ENCODE data around the gene KCNQ1. TPM values are rescaled to one million over a fixed set of nuclear protein-coding genes. Genes with fewer than 3 reads are reported as not detected.

KCNQ1 gene
- total RNA-seq, 1 donor from 2014 or later = 0.07 TPM

DNA sequence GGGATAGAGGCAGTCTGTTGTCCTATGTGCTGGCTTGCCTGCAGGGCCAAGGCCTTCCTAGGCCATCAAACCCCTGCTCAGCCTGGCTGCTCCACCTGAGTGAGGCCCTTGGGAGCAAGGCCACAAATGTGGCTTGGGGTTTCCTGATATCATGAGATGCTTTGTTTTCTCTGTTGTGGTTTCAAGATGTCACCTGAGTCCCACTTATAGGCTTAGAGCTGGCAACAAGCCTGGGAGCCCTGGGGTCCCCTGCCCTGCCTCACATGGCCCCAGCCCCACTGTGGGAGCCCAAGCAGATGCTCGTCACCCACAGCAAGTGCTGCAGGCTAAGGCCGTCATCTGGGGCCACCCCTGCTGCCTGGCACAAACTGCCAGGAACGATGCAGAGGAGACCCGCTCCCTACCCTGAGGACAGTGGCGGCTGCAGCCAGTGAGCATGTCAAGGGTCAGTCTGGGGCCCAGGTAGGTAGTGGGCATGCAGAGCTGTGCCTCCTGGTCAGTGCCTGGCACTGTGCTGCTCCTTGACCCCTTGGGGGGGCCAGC lies 330.3 kb downstream of the KCNQ1 start:
- no peak for DNase-seq (ENCODE audit: low read depth, low spot score)

DNA sequence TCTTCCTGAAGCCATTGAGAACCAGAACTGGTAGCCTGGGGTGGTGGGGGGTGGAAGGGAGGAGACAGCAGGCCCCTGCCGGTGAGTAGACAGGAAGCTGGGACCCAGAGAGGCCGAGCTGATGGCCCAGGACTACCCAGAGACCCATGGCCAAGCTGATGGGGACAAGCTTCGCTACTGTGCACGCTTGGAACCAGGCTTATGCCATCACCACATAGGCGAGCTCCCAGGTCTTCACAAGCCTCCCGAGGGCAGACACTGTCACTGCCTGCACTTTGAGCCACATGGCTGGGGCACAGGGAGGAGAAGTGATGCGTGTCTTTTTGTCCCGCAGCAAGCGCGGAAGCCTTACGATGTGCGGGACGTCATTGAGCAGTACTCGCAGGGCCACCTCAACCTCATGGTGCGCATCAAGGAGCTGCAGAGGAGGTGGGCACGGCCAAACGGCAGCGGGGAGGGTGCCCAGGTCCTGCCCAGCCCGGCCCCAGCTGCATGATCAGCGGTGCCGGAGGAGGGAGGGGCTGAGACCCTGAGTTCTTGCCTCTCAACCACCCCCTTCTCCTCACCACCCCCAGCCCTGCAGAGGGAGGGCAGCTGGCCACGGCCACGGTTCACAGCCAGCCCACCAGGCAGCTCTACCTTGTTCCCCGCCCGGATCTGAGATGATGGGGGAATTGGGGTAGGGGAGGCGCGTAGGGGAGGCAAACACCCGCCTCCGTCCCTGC lies 331.0 kb downstream of the KCNQ1 start:
- DNase-seq (ENCODE audit: low read depth, low spot score) = no peak

DNA sequence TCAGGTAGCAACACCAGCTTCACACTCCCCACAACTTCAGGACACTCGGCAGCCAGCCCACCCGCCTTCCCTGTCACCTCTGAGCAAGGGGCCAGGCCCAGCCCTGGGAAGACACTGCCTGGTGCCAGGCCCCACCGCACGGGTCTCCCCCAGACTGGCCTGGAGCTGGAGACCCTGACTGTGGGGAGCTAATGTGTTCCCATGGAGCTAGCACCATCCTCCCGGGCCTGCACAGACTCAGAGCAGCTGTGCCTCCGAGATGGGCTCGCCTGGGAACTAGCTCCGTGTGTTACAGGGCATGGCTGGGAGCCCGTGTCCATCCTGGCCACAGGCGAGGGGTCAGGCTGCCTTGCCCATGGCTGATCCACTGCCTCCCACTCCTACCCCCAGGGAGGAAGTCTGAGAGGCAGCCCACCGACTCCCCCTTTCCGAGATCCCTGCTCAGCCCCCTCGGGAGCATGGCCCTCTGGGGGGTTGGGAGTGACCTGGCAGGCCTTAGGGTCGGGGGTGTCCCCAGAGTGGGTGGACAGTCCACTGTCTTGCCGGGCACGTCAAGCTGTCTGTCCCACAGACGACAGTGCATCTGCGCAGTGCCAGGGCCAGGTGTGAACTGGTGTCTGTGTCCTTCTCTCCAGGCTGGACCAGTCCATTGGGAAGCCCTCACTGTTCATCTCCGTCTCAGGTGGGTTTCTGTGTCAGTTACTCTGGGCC lies 331.7 kb downstream of the KCNQ1 start:
- DNase-seq (ENCODE audit: low read depth, low spot score) = no peak

DNA sequence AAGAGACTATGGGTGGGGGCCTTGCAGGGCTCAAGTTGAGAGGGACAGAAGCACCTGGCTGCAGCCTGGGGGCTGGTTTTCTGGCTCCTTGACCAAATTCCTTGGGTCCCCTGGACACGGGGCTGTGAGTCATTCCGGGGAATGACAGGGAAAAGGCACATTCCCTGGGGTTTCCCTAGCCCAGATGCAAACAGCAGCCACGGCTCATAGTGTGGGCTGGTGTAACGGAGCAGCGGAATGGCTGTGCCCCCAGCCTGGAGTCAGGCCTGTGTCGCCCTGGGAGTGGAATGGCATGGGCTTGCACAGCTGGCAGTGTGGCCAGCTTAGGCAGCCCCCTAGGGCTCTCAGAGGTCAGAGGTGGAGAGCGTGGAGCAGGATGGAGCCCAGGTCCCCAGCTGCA lies 332.6 kb downstream of the KCNQ1 start:
- no peak for DNase-seq (ENCODE audit: low read depth, low spot score)

DNA sequence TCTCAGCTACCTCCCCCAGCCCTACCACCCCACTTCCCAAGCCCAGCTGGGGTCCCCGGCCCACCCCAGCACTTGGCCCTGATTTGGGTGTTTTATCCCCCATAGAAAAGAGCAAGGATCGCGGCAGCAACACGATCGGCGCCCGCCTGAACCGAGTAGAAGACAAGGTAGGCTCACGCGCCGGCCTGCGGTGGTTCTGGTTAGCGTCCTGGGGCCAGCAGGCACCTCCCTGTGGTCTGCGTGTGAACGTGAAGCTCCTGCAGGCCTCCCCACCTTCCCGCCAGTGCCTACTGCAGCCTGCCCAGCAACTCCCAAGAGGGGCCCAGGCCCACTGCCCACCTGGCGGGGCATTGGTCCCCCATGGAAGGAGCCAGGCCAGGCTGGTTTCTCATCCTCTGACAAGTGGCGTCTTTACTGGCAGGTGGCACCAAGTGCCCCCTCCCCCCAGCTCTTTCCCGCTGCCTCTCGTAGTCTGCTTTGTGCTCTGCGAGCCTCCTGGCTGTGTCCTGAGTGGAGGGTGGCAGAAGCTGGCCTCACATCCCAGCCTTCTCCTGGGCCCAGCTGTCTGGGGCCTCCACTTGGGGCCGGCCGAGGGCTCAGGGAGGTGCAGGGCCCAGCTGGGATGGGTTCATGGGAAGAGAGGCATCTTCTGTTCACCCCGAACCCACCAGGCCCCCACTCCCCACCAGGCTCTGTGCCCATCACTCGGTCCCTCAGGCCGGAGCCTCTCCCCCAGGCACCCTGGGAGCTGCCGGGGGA lies 333.2 kb downstream of the KCNQ1 start:
- DNase-seq (ENCODE audit: low read depth, low spot score) = no peak

DNA sequence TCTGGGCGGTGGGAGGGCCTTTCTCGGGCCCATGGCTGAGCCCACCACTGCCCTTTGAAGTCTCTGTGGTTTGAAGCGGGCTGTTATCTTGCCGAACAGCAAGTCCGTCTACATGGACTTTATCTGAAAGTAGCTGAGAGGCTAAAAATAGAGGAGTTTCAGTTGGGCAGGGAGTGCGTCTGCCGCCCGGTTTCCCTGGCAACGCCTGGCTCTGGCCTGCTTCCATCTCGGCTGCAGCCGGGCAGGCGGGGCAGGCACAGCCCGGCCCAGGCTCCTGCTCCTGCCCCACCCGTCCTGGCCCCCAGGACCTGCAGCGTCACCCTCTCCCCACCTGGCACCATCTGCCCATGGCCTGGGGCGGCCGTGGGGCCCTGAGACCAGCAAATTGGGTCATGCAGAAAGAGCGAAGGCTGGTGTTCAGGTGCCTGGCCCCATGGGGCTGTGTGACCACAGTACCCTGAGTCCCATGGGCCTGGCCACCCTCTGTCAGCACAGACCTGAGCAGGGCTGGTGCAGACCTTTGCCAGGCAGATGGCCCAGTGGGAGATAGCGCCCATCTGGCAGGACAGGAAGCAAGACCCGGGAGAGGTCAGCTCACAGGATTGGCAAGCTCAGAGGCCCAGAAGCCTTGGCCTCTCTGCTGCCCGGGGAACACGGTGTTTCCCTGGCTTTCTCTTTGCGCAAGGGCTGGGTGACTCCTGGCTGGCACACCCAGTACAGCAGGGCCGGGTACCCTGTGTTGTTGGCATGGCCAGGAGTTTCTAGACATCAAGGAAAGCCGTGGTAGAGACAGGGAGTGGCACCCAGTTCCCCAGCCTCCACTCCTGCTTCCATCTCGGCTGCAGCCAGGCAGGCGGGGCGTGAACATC lies 334.1 kb downstream of the KCNQ1 start:
- no peak for DNase-seq (ENCODE audit: low read depth, low spot score)

DNA sequence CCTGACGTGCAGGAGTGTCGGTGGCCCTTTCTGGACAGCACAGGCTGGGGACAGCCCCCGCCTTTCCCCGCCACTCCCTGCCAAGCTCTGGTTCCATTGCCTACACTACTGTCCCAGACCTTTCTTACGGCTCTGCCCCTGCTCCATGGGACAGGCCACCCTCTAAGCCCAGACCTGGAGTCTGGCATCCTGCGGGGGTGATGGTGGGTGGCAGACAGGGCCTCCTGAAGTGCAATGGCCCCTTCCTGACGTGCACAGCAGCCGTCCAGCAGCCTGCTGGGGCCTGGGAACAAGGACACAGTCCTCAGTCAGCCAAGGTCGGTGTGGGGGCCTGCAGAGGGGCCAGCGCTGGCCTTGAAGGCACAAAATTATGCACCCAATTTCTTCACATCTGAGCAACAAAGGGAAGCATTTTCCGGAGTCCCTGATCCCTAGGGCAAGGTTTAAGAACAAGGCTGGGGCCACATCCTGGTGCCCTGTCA lies 334.7 kb downstream of the KCNQ1 start:
- DNase-seq (ENCODE audit: low read depth, low spot score) = no peak

DNA sequence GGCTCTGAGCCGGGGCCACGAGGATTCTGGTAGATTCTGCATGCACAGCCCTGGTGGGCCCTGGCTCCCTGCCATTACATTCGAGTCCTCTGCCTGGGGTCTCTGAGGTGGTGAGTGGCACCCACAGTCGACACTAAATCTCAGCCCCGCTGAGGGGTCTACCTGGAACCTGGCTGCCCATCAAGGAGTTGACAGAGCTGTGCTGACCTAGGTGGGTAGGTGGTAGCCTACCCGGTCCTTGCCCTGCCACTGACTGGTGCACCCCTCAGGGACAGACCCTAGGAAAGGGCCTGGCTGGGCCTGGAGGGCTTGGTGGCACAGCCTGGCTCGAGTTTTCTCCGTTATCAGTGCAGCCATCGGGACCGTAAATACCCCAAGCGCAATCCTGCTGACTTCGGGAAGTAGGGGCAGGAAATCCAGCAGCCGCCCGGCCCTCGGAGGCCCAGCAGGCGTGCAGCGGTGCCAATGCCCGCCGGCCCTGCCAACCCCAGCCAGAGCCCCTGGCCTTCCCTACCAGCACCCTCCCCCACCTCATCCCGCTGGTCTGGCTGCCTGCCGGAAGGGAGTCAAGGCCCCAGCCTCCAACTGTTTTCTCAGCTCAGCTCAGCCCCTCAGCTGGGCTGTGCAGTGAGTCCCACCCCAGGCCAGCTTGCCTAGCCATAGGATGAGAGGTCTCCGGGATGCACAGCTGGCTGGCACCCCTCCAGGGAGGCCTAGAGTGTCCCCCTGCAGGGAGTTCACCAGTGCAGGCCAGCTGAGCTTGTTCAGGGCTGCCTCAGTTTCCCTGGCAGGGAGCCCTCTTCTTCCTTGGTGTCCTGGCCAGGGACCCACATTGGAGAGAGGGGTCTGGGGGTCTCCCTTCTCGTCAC lies 335.4 kb downstream of the KCNQ1 start:
- no peak for DNase-seq (ENCODE audit: low read depth, low spot score)

DNA sequence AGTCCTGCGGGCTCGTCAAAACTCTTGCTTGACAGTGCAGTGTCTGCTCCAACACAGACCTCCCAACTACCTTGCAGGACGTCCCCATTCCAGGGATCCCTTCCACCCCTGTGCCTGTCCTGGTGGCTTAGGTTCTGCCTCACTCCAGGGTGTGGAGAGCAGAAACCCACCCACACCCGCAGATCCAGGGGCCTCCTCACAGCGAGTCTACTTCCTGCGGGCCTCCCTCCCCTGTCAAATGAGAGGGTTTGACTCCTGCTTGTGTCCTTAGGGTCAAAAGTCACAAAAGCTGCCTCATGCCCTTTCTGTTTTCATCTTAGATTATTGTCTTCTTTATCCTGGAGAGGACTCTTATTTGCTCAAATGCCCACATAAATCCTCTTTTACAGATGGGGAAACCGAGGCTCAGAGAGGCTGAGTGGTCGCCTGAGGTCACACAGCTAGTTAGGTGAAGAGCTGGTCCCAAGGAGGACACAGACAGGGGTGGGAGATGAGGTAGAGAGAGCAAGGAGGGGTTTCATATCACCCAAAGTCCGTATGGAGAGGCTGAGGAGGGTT lies 336.1 kb downstream of the KCNQ1 start:
- DNase-seq (ENCODE audit: low read depth, low spot score) = no peak

DNA sequence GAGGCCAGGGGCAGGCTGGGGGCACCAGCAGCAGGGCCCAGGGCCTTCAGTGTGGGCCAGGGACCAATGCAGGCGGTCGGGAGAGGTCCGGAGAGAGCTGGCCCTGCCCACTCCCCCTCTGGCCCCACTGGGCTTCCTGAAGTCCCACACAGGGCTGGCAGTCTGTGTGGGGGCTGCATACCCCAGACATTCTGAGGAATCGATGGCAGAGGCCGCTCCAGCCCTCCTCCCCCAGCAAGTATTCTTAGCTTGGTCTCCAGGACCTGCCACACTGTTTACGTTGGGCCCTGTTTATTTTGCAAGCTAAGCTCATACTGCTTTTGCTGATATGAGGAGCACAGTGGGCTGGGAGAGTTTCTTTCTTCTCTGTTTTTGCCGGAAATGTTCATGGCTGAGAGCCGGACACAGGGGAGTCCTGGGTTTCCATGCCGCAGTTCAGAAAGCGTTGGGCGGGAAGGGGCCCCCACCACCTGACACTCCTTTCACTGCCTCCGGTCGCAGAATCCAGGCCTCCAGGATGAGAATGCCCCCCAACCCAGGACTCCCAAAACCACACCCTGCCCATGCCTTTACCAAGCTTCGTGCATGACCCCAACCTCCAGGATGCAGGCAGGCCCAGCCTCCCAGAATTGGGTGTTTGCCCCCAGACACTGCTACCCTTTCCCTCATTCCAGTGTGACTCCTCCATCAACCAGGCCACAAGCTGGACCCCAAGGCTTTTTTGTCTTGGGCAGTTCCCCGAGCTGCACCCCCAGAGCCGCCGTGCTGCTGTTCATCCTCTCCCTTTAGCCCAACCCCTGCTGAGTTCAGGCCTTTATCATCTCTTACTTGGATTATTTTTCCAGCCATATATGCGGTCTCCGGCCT lies 336.8 kb downstream of the KCNQ1 start:
- DNase-seq (ENCODE audit: low read depth, low spot score) = no peak

DNA sequence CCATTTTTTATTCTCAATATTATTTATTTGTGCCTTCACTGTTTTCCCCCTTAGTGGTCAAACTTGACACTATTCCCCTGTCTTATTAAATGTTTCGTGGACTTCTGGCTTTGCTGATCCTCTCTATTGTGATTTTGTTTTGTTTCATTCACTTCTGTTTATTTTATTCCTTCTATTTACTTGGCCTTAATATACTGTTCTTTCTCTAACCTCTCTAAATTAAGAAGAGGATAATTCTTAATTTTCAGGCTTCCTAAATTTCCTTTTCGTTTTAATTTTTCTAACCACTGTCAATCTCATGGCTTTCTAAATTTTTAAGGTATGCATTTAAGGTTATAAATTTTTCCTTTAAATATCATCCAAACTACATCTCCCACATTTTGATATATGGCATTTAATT lies 338.0 kb downstream of the KCNQ1 start:
- DNase-seq (ENCODE audit: low read depth, low spot score) = no peak

DNA sequence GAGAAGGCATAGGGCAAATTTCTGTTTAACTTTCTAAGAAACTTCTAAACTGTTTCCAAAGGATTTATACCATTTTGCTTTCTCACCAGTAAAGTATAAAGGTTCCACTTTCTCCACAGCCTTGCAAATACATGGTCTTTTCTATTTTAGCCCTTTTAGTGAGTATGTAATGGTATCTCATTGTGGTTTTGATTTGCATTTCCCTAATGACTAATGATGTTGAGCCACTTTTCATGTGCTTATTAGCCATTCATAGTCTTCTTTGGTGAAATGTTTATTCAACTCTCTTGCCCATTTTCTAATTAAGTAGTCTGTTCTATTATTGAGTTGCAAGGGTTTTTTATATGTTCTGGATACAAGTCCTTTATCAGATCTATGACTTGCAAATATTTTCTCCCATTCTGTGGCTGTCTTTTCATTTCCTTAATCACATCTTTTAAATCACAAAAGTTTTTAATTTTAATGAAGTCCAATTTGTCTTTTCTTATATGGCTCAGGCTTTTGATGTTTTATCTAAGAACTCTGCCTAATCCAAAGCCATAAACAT lies 338.8 kb downstream of the KCNQ1 start:
- DNase-seq (ENCODE audit: low read depth, low spot score) = no peak

DNA sequence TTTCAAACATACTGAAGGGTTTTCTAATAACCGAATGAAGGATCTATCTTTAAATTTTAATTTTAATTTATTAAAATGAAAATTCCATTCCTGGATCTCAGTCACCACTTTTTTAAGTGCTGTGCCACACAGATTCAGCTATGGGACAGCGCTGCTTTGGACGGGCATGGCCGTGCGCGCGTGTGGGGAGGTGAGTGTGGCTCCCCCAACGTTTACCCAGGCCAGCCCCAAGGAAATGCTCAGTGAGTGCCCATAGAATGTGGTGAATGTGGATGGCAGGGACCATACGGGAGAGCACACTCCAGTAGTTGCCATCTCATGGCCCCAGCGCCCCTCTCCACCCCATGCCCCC lies 343.0 kb downstream of the KCNQ1 start:
- no peak for DNase-seq (ENCODE audit: low read depth, low spot score)

DNA sequence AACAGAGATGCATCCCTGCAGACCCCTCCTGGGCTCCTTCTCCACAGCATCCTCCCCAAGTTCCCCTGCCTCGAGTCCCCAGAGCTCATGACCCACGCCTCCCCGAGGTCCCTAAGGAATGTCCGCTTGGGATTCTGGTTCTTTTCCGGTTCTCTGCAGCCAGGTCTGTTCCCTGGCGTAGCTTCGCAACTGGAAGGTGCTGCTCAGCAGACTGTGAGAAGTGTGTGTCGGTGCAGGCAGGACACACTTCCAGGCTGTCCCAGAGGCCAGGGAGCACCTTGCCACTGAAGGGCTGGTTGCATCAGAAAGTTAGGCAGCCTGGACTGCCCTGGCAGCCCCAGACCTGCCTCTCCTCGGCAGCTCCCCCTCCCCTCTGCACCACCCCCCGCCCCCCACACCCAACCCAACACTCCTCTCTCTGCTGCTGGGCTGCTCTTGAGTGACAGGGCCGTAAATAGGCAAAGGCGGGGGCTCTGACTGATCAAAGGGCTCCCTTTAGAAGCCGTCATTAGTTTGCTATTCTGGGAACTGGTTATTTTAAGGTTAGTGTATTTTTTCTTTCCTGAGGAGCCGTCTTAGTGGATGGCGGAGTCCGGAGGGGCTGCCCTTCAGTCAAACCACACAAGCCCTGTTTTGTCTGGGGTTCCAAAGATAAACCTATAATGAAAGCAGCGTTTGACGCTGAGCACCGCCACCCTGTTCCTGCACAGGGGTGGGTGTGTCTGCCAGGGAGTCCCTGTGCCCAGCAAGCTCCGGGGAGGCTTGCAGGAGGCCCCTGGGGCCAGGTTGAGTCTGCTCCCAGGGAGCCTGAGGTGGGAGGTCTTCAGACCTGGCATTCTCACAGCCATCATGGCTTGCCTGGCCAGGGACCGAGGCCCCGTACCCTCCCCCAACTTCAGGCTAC lies 343.6 kb downstream of the KCNQ1 start:
- no peak for DNase-seq (ENCODE audit: low read depth, low spot score)

DNA sequence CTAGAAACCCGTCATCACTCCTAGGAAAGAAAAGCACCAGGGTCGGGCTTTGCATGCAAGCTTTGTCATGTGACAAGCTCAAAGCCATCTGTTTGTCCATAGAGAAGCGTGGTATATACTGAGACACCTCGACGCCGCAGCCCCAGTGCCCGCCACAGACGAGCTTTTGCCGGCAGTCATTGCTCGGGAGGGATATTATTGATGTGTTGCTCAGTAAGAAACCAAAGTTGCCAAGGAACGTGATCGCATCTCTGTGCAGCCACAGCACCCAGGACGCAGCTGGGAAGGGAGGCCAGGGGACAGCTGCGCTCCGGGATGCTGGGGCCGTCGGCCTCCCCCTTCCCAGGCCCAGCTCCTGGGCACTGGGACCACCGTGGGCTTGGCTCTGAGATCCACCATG lies 344.5 kb downstream of the KCNQ1 start:
- no peak for DNase-seq (ENCODE audit: low read depth, low spot score)

DNA sequence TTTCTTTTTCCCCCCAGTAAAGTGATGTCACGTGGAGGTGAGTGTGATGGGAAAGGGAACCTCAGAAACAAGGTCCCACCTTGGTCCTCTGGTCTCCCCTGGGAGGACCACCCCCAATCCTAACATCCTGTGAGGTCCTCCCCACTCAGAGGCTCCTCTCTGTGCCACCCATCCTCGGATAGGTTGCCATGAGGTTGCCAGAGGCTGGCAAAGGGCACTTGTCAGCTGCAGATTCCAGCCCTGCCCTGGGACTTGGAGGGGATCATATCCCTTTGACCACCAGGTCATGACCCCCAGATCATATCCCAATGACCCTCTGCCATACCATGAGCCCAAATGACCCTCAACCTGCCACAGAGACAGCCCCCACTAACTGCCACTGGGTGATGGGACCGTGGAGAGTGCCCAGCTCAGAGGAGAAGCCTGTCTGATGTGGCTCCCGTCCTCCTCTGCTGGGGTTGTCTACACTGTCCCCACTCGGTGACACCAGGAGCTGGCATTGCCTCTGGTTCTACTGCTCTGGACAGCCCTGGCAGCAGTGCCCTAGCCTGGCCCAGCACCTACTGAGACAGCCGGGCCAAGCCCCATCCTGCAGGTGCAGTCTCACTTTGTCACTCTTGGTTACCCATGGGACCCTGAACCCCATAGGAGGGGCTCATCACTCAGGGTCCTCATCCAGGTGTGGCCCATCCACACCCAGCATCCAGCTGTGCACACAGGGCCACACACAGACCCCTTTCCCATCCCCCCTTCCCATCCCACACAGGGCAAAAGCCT lies 345.2 kb downstream of the KCNQ1 start:
- DNase-seq (ENCODE audit: low read depth, low spot score) = no peak

DNA sequence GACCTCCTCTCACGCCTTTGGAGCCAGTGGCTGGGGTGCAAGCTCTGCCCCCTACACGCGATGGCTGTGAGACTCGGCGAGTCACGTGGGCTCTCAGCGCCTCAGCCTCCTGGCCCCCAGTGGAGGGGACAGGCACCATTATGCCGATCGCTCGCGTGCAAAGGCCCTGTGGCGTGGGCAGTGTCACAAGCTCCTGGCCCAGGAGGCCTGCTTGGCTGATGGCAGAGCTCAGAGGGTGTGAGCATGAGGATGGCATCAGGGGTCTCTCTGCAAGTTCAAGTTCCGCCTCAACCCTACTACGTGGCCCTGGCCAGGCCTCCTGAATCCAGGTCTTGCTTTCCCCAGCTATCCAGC lies 345.7 kb downstream of the KCNQ1 start:
- no peak for DNase-seq (ENCODE audit: low read depth, low spot score)

All from pulmonary artery endothelial cell (primary cell).